Fibroblast of skin of left quadriceps (primary cell): ENCODE results near the gene UBN2.

ENCODE experiments used
- DNase-seq, 2 experiments: peaks; one replicate each; pipeline ENCODE4 v3.0.0-alpha.2; 2013; ENCODE audit warnings: low read depth in 2 of 2

UBN2 gene

DNA sequence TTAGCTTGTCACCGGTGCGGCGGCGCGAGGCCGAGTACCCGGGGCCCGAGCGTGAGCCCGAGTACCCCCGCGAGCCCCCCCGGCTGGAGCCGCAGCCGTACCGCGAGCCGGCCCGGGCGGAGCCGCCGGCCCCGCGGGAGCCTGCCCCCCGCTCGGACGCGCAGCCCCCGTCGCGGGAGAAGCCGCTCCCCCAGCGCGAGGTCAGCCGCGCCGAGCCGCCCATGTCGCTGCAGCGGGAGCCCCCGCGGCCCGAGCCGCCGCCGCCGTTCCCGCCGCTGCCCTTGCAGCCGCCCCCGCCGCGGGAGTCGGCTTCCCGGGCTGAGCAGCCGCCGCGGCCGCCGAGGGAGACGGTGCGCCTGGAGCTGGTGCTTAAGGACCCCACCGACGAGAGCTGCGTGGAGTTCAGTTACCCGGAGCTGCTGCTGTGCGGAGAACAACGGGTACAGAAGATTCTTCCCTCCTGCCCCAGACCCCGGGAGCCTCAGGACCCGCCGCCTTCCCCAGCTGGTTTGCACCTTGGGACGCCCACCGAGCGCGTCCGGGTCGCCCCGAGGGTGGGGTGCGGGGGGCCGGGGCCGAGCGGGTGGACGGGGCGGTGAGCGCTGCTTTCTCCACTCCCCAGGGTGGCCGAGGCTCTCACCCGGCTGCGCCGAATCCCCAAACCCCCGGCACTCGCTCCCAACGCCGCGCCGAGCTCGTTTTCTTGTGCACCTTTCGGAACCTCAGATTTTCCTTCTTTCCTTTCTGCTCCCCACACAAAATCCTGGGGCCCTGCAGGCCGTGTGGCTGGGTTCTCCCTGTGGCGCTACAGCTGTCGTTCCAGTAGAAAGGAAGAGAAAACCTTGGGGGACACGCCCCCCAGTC, 708 bp downstream of the UBN2 start:
- no peak for DNase-seq

- no peak for DNase-seq
Observed at GRCh38 chr7:139232377-139232717, 1.3 kb downstream of the UBN2 start.

- DNase-seq = no peak
Observed at GRCh38 chr7:139232904-139233303, 1.9 kb downstream of the UBN2 start.

DNA sequence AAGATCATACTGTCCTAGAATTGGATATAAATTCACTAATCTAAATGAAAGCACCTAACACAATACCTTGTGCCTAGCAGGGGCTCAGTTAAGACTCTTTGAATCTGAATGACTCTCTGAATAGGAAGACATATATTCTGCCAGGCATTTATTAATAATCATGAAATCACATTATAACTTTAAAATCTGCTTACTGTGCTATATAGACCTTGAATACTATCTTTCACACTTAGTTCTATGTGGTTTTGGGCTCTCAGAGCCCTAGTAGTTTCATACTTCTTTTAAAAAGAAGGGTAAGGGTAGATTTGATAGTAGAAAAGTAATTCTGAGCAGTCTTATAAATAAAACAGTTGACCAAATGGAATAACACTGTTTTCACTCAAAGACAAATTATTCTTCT, 10.2 kb downstream of the UBN2 start:
- DNase-seq = no peak

DNA sequence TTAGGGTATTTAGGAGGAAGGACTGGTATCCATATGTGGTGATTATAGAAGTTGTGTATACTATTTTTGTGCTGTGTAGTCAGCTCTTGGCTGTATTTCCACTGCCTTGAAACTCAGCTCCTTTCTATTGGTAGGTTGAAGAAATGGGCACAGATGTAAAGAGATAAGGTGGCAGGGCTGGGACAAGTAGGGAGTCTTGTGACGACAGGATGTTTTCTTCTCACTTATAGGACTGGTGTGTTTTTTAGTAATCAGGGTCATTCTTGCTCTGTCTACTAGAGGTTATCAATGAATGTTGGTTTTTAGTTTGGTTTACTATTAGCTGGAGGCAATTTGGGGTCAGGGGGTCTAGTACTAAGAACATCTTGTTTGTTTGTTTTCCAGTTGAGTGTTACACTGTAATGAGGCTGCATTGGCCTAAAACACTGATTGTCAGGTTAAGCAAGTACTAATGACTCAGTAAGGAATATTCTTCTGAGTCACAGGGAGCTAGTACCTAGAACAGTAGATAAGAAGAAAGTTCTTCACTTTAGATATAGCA, 11.8 kb downstream of the UBN2 start:
- no peak for DNase-seq

DNA sequence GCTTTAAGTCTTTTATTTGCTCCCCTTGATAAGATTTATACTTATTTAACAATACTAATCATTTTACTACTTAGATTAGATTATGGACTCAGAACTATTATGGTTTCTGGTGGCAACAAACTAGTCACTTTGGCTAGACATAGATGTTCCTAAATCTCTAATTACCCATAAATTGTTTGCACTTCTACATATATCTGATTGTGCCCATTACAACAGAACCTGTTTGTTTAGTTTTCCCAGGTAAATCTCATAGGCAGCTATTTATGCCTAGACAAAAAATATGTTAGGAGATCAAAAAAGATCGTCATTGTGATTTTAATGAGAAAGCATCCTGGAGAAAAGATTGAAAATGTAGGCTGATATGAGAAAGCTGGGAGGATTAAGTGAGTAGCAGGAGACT, 14.4 kb downstream of the UBN2 start:
- no peak for DNase-seq

DNA sequence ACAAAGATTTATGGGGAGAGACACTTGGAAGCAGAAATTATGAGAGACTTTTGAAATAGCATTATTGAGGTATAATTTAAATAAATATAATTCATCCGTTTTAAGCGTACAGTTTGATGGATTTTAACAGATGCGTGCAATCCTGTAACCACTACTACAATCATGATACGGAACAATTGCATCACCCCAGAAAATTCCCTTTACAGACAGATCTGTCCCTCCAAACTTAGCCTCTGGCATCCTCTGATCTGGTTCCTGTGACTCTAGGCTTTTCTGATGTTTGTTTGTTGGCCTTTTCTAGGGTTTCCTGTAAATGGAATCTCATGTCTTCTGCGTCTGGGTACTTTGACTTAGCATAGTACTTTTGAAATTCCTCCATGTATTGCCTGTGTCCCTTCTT, 15.5 kb downstream of the UBN2 start:
- DNase-seq = no peak

DNA sequence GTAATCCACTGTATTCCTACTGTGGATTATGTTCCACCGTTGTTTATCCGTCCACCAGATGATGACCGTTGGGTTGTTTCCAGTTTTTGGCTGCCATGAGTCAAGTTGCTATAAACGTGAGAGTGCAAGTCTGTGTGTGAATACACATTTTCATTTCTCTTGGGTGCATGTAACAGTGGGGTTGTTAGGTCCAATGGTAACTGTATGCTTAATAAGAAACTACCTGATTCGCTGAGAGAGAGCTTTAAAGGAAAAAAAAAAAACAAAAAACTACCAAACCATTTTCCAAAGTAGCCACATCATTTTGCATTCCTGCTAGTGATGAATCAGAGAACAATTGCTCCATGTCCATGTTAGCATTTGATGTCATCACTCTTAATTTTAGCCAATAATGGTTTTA, 15.9 kb downstream of the UBN2 start:
- peak in 1 of 2 experiments; percentile 15 for DNase-seq

DNA sequence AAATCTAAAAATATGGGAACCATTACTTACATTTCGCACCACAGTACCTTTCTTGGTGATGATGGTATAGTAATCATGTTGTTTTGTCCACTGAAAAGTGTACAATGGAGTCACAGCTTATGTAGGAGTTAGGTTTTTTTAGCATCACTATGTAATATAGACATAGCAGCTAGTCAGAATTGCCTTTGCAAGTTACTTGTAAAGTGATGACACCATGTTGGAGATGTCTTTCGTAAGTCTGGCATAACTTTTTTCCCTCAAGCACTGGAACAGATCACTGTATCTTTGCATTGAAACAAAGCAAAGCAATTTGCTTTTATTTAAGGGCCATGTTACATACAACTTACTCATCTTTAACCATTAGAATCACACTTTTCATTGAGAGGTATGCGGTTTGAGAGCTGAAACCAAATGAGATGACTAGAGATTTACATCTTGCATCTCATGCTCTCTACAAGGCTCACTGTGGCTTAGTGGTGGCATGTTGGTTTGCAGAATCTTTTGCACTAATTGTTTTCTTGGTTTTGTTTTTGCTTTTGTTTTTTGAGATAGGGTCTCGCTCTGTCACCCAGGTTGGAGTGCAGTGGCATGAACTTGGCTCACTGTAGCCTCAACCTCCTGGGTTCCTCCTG, 18.3 kb downstream of the UBN2 start:
- no peak for DNase-seq

DNA sequence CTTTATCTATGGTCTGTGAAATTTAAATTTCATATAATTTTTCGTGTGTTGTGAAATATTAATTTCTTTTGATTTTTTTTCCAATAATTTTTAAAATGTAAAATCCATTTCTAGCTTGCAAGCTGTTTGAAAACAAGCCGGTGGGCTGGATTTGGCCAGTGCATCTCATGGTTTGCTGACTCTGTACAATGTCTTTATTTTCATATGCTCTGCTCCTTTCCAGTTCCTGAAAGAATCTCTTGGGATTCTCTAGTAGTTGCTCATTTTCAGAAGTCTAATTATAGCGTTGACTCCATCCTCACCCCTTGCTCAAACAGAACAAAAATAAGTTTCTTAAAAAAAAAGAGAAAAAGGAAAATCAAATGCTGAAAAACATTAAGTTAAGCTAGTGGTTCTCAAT, 21.4 kb downstream of the UBN2 start:
- DNase-seq = no peak

- DNase-seq = no peak
Observed at GRCh38 chr7:139254281-139254680, 23.2 kb downstream of the UBN2 start.

- no peak for DNase-seq
Observed at GRCh38 chr7:139254728-139255127, 23.7 kb downstream of the UBN2 start.

GRCh38 chr7:139255290-139255689, 24.3 kb downstream of the UBN2 start:
- DNase-seq = no peak

DNA sequence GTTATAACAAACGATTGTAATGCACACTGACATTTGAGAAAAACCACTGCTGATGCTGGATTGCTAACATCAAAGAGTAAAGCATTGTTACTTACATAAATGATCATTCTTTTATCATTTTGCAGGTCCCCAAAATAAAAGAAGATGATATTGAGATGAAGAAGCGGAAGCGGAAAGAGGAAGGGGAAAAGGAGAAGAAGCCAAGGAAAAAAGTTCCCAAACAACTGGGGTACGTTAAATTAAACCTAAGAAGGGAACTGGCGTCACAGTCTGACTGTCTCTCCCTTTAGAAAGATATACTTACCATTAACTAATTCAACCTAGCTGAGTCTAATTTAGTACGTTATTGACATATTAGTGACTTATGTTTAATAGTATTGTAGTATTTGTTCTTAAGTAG, 28.1 kb downstream of the UBN2 start:
- DNase-seq = no peak

GRCh38 chr7:139264220-139264619, 33.2 kb downstream of the UBN2 start:
- DNase-seq = no peak

DNA sequence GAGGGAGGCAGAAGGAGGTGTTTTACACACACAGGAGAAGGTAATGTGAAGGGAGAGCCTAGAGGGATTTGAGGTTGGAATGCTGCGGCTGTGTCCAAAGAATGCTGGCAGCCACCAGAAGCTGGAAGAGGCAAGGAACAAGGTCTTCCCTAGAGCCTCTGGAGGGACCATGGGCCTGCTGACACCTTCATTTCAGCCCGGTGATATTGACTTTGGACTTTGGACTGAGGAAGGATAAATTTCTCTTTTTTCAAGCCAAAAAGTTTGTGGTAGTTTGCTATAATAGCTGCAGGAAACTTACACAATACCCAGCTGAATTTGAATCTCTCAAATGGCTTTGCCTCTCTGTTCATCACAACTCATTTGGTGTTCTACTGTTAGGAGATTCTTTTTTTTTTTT, 34.6 kb downstream of the UBN2 start:
- DNase-seq = no peak

DNA sequence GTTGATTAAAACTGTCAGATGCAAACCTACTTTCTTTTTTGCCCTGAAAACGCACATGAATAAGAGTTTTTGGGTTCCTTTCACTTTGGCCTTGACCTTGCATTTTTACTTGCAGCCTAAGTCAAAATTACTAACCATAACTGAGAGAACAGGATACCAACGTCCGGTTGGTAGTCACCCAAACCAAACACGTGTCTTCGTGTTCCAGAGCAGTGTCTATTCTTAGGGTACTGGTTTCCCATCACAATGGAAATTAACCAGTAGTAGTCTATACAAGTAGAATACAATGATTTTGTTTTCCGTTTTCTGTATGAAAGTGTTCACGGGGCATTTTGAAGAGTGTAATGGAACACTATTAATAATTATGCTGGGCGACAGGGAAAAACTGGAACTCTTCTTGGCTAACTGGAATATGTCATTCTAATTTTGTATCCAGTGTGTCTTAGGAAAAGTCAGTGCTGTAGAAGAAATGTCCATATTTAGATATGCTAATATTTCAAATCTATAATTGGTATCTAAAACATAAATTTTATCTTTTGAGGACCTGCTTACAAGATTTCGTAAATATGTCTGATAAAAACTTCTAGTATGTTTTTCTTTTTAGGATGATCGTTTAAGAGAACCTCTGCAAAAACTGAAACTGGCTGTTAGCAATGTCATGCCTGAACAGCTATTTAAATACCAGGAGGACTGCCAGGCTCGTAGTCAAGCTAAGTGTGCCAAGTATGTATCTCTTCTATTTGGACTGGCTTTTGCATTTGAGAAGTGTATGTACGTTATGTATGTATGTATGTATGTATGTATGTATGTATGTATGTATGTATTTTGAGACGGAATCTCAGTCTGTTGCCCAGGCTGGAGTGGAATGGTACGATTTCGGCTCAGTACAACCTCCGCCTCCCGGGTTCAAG, 40.9 kb downstream of the UBN2 start:
- DNase-seq = no peak

GRCh38 chr7:139284252-139284896, 53.3 kb downstream of the UBN2 start:
- DNase-seq = no peak

- no peak for DNase-seq
Observed at GRCh38 chr7:139286144-139286543, 55.1 kb downstream of the UBN2 start.

GRCh38 chr7:139292821-139293220, 61.8 kb downstream of the UBN2 start:
- DNase-seq = no peak

- DNase-seq = no peak
Observed at GRCh38 chr7:139293534-139293933, 62.5 kb downstream of the UBN2 start.

- no peak for DNase-seq
Observed at GRCh38 chr7:139294241-139294640, 63.2 kb downstream of the UBN2 start.
